Lower lobe of right lung (tissue), 2 donors: ENCODE measurements around the gene TPSG1. TPM values are rescaled to one million over a fixed set of nuclear protein-coding genes. Genes with fewer than 3 reads are reported as not detected.

ENCODE experiments used
- ATAC-seq, 2 donors: fragments of 200-7000 bp; cut with Tn5 transposase; one replicate each; pipeline ENCODE4 v1.9.1; 2020 to 2022; ENCODE audit warnings: mild to moderate bottlenecking in 2 of 2, moderate library complexity in 2 of 2
- DNase-seq: peaks from one replicate; pipeline ENCODE4 v3.0.0-alpha.2; 2020
- H3K27ac ChIP-seq: fragments of 200-600 bp; one replicate; pipeline ENCODE4 v1.8.0; 2022
- H3K27me3 ChIP-seq: fragments of 200-600 bp; one replicate; pipeline ENCODE4 v1.8.0; 2022; ENCODE audit warnings: low read depth
- H3K36me3 ChIP-seq: fragments of 200-600 bp; one replicate; pipeline ENCODE4 v1.8.0; 2022; ENCODE audit warnings: mild to moderate bottlenecking
- H3K4me1 ChIP-seq: fragments of 200-600 bp; one replicate; pipeline ENCODE4 v1.8.0; 2022
- H3K4me3 ChIP-seq: fragments of 200-600 bp; one replicate; pipeline ENCODE4 v1.8.0; 2022; ENCODE audit warnings: mild to moderate bottlenecking
- H3K9me3 ChIP-seq: fragments of 200-600 bp; one replicate; pipeline ENCODE4 v1.8.0; 2022
- CTCF ChIP-seq: fragments of 200-600 bp; IDR thresholded peaks from one replicate; pipeline ENCODE4 v1.8.0; 2022; ENCODE audit warnings: antibody characterized with exemption, mild to moderate bottlenecking
- intact Hi-C: fragments of 100-400 bp; cut with DNase I; formaldehyde crosslinking; loops from one replicate; pipeline ENCODE4 v1.11.0; 2022
- total RNA-seq: library from RNA; stranded (reverse); fragmentation: NEBNext Ultra II Directional; extraction: Animal tissue kit (Norgen Biotek cat#: 25700); gene quantifications from one replicate; pipeline ENCODE4 v1.2.1, GENCODE V29; 2021
- donor health status: DM: no; HTN: yes; CAD: no; lungs with severe emphysema.

TPSG1 gene
- total RNA-seq, 1 donor from 2014 or later = 2.9 TPM

GRCh38 chr16:1224558-1224957, 510 bp downstream of the TPSG1 start:
- no peak for DNase-seq
- no peak for ATAC-seq
- TF ChIP-seq CTCF = no peak
- intact Hi-C loops = no loop called here
- Histone ChIP-seq H3K27me3 (no peaks in the 10 kb centered on the region), H3K4me3 (no peak overlapping the region), H3K4me1 (no peaks in the 10 kb centered on the region), H3K27ac (no peak overlapping the region), H3K36me3 (no peaks in the 10 kb centered on the region), H3K9me3 (no peaks in the 10 kb centered on the region)

- intact Hi-C loops = no loop called here
- Histone ChIP-seq H3K4me1 (no peaks in the 10 kb centered on the region), H3K27me3 (no peaks in the 10 kb centered on the region), H3K4me3 (no peak overlapping the region), H3K9me3 (no peaks in the 10 kb centered on the region), H3K36me3 (no peaks in the 10 kb centered on the region), H3K27ac (no peak overlapping the region)
- DNase-seq = no peak
- ATAC-seq = no peak
- TF ChIP-seq CTCF = no peak
Observed at GRCh38 chr16:1223355-1224214, 1.5 kb downstream of the TPSG1 start.

- no peak overlapping the region for H3K4me3 ChIP-seq
- no peaks in the 10 kb centered on the region for H3K4me1 ChIP-seq
- ATAC-seq (no peak), DNase-seq (no peak)
- no peak for TF ChIP-seq CTCF
- H3K27ac ChIP-seq = no peak overlapping the region
- no peaks in the 10 kb centered on the region for H3K27me3 ChIP-seq
- H3K9me3 ChIP-seq = no peaks in the 10 kb centered on the region
- H3K36me3 ChIP-seq = no peaks in the 10 kb centered on the region
- intact Hi-C loops = no loop called here
Observed at GRCh38 chr16:1222553-1223354, 2.3 kb downstream of the TPSG1 start.

- H3K36me3 ChIP-seq = no peaks in the 10 kb centered on the region
- DNase-seq (no peak), ATAC-seq (no peak)
- no peaks in the 10 kb centered on the region for H3K4me1 ChIP-seq
- intact Hi-C loops = no loop called here
- no peak overlapping the region for H3K27ac ChIP-seq
- H3K9me3 ChIP-seq = no peaks in the 10 kb centered on the region
- no peaks in the 10 kb centered on the region for H3K27me3 ChIP-seq
- H3K4me3 ChIP-seq = no peak overlapping the region
- TF ChIP-seq CTCF = no peak
Observed at GRCh38 chr16:1221628-1222552, 3.2 kb downstream of the TPSG1 start.
